ENCODE measurements around the gene TOX2.

DNA sequence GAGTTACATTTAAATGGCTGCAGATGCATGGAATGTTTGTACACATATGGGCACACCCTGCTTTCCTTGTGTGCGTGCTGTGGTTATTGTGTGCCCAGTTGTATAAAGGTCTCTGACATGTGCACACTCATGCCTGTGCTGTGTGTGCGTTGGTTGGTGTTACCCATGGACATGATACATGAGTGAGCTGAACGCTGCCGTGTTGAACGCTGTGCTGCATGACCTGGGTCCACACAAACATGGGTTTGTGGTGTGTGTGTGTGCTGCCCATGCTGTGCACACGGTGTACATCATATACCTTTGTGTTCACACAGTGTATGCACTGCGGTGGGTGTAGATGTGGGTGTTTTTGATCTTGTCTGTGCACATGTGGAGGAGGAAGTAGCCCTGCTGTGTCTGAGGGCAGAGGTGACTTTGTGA lies 54.4 kb downstream of the TOX2 start:
- no peak for TF ChIP-seq CTCF (IDR thresholded peaks at IDR 0.05)
- TF ChIP-seq POLR2AphosphoS5 (IDR thresholded peaks at IDR 0.05) = no peak
